Fibroblast of peridontal ligament (primary cell): Measurements from ENCODE around the gene C1QTNF5.
A peak's percentile ranks its signal among the peaks of the same experiment; 100 is the strongest.

Experiments
- DNase-seq: peaks from one replicate; pipeline ENCODE4 v3.0.0-alpha.2; 2010; ENCODE audit errors: extremely low read depth

C1QTNF5 gene

GRCh38 chr11:119359365-119360214 lies 18.9 kb upstream of the C1QTNF5 start:
- no peak for DNase-seq

DNA sequence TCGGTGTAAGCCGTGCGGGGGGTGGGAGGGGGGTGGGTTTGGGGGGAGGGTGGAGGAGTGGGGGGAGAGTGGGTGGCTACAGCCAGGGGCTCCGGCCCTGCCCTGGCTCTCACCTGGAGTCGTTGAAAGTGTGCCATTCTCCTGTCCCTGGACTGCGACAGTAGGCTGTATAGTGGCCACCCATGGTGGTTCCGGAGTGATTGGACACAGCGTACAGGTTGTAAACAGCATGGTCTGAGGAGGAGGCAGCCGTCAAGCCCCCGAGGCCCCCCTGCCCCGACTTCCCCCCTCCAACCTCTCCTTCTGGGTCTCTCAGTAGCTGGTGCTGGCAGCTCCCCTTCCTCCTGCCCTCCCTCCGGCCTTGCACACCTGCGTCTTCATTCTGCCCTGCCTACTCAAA lies 16.4 kb upstream of the C1QTNF5 start:
- no peak for DNase-seq

DNA sequence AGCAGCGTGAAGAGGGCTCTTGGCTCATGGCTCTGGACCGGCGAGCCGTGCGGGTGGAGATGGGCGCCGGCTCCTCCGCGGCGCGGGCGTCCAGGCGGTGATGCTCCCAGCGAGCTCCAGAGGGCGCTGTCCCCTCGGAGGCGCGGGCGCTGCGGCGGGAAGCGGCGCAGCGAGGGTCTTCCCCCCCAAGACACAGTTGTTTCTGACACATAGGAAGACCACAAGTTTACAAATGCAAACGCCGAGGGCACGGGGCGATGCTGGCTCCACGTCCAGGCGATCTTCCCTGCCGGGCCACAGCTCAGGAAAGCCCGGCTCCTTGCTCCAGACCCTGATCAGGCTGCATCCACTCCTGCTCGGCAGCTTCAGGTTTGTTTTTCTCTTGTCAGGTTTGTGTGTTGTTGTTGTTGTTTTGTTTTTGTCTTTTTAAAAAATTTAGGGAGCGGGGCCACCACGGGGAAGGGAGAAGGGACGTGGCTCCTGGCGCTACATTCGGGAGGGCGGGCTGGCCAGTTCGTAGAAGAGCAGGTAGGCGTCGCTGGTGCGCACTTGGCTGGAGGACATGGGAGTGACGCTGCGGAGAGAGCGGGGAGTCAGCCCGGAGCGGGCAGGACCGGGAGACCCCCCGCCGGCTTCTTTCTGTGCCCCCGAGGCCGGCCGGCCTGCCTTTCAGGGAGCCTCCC lies 15.8 kb upstream of the C1QTNF5 start:
- DNase-seq = peak; percentile 69

DNA sequence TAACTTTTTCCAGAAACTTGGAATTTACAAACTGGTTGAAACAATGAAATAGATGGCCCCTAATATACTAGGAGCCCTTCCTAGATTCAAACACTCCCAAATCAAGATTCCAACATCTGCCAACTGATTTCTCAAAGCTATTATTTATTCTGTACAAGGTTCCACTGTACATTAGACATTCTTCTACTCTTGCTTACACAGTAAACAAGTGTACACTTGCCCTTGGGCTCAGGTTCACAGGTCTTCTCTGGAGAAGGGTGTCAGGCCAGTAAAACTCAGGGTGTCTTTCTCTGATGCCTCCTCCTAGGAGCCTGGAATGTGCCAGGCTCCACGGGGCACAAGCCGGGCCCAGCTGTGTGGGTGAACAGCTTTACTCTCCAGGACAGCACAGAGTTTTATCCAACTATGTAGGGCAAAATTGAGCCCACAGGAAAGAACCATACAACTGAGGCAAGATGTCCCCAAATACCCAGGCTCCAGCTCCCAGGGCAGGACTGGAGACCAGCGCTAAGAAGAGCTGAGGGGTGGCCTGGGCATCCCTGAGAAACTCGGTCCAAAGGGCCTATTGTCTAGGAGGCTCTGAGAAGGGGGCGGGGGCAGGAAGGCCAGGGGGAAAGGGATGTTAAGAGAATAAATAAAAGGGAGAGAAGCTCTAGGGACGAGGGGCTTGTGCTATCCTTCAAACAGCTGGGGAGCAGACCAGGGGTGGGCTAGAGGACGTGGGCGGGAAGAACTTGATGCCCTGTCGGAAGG lies 14.6 kb upstream of the C1QTNF5 start:
- no peak for DNase-seq

DNA sequence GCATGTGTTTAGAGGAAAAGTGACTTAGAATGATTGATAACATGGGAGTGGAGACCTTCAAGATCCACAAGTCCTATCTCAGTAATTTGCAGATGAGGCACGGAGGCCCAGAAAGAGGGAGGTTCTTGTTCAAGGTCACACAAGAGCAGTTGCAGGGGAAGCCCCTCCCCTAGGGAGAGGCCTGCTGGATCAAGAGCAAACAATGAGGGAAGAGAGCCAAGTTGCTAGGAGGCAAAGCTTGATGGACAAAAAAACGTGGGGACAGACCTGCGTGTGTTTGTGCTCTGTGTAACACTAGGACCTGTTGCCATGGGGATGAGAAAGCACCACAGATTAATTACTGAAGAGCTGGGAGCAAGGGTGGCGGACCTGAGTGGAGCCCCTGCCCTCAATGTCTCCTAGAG lies 12.2 kb upstream of the C1QTNF5 start:
- no peak for DNase-seq

DNA sequence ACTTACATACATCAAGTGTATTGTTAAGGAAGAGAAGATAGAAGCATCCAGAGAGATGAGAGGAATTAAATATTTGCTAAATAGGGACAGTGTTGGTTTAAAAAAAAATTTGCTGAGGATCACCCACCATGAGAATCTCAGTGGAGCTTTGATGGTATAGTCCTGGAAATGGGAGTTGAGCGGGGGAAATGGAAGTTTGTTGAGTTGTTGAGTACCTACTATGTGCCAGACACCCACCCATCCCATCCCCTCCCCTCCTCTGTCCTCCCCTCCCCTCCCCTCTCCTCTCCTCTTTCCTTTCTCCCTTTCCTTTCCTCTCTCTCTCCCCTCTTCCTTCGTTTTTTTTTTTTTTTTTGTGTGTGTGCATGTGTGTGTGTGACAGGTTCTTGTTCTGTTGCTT lies 10.5 kb upstream of the C1QTNF5 start:
- DNase-seq = no peak

GRCh38 chr11:119350302-119350701 lies 9.6 kb upstream of the C1QTNF5 start:
- DNase-seq = no peak

- no peak for DNase-seq
Observed at GRCh38 chr11:119347940-119348605, 7.4 kb upstream of the C1QTNF5 start.

GRCh38 chr11:119347242-119347641 lies 6.6 kb upstream of the C1QTNF5 start:
- DNase-seq = peak; percentile 93

GRCh38 chr11:119346605-119347004 lies 5.9 kb upstream of the C1QTNF5 start, which contains the start of gene MFRP:
MFRP (minus strand) TSS chr11:119346705; CDS start chr11:119346513, 192 bp downstream.
- DNase-seq = no peak

GRCh38 chr11:119345685-119346084 lies 5.0 kb upstream of the C1QTNF5 start:
- no peak for DNase-seq

- no peak for DNase-seq
Observed at GRCh38 chr11:119344291-119345010, 3.8 kb upstream of the C1QTNF5 start.

DNA sequence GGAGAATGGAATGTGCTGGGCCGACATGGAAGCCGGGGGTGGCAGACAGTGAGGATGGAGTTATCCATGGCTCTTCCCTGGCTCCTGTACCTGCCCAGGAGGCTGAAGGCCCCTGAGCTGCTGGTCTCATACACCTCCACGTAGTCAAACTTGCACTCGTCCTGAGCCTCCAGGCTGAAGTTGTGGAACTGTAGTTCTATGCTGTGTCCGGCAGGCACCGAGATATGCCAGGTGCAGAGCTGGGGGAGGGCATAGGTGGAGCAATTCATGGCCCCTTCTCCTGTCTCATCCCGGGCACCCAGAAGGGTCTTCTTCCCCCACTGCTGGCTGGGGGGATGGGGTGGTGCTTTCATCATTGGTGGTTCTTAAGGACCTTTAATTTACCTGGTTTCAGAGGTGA lies 3.0 kb upstream of the C1QTNF5 start:
- no peak for DNase-seq

- no peak for DNase-seq
Observed at GRCh38 chr11:119342362-119343130, 1.9 kb upstream of the C1QTNF5 start.

DNA sequence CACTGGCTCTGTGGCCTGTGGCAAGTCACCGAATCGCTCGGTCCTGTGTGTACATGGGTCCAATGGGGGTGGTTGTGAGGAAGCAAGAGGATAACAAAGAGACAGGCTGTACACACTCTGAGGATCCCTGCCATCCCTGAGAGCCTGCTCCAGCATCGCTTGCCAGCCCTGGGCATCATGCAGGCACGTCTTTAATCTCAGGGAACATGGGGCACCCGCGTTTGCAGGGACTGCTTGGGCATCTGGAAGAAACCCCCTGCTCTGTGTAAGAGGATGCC lies 1.3 kb upstream of the C1QTNF5 start:
- no peak for DNase-seq

GRCh38 chr11:119341222-119342022 lies 739 bp upstream of the C1QTNF5 start:
- no peak for DNase-seq

DNA sequence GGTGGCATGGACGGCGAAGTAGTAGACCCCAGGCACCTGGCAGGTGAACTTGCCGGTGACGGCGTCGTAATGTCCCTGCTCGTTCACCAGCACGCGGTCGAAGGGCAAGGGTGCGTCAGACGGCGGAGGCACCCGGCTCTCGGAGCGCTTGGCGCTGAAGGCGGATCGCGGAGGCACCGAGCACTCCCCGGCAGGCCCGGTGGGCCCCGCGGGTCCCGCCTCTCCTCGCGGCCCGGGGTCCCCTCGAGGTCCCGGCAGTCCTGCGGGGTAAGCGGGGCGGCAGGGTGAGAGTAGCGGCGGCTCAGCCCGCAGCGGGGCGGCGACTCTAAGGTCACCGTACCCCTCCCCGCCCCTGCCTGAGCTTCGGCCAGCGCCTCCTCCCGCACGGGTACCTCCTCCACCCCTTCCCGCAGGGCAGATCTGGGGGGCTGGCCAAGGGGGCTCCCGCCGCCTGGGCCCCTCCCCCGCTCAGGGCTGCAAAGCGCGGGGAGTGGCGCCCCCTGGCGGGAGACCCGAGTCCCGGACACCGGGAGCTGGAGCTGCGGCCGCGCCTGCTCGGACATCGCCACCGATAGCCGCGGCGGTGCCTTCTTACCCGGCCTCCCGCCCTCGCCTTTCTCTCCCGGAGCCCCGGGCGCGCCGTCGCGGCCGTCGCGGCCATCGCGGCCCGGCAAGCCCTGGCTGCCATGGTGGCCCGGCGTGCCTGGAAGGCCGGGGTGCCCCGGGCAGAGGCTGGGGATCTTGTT lies 921 bp downstream of the C1QTNF5 start:
- DNase-seq = peak; percentile 52

- no peak for DNase-seq
Observed at GRCh38 chr11:119338965-119339588, 1.6 kb downstream of the C1QTNF5 start.
